ENCODE measurements around the gene GRK6. TPM values are rescaled to one million over a fixed set of nuclear protein-coding genes. Genes with fewer than 3 reads are reported as not detected.
A peak's percentile ranks its signal among the peaks of the same experiment; 100 is the strongest.

GRK6 gene
- total and polyA plus RNA-seq, 2 of the 4 experiments (the other 2 are of a cell fraction) = 25.3 to 30.1 TPM

DNA sequence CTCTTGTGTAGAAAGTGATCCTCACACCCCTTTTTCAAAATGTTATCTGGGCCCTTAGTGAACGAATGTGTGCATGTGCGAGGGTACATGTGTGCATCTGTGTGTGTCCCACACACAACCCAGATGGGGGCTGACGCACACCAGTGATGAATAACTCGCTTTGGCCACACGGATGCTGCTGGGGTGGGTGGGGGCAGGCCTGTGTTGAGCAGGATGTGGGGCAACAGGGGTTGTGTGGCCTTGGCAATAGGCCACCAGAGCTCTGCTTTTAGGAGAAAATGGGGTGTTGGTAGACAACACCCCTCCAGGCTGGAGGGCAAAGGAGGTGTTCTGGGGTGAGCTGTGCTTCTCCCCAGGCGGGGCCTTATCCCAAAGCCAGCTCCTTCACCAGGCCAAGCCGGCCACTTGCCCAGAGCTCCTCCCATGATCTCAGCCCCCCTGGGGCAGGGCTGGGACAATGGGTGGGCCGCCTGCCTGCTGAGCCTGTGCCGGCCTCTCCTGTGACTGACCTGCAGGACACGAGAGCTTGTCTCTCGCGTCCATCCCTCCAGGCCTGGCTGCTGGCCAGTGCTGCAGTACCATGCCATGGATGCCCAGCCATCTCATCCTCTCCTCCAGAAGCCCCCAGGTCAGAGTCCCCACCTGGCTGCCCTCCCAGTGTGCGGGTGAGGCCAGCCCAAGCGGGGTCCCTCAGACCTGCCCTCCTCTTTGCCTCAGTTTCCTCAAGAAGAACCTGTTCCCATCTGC lies 45.3 kb downstream of the GRK6 start:
- H2BK120ac ChIP-seq (ENCODE audit: low read depth, low read length) = no peak overlapping the region
- H3K27ac ChIP-seq (ENCODE audit: insufficient read depth, low read length) = peak overlapping the region; percentile 86
- H4K5ac ChIP-seq (ENCODE audit: low read depth, low read length) = no peak overlapping the region
- 10% methylated on average over 6 of the region's 14 CpGs; no CpG with 5 or more reads in 1 of the 2 experiments for WGBS, 2 experiments (ENCODE audit: extremely low coverage in 2 of 2, insufficient read length in 1 of 2)
- no peak overlapping the region; the same call in 1 of the 2 replicates for H4K91ac ChIP-seq (ENCODE audit: insufficient read depth, low read depth, low read length)
- TF ChIP-seq MAZ (IDR thresholded peaks at IDR 0.05; ENCODE audit: borderline replicate concordance, low read depth, low read length) (peak; percentile 23; the same call in 1 of the 2 replicates), MXI1 (IDR thresholded peaks at IDR 0.05; ENCODE audit: borderline replicate concordance, low read depth, low read length) (no peak)
- H3K4ac ChIP-seq (ENCODE audit: low read depth, low read length) = peak overlapping the region; percentile 6
- peak overlapping the region; percentile 91 for H2AK5ac ChIP-seq (ENCODE audit: low read depth, low read length)
- H3K4me3 ChIP-seq (ENCODE audit: insufficient read depth, low read depth, low read length) = peak overlapping the region; percentile 97
- H2AK9ac ChIP-seq (replicated peaks; ENCODE audit: low read depth, low read length, poor library complexity) = peak overlapping the region; percentile 98
- no peak overlapping the region; the same call in 1 of the 2 replicates for H3K56ac ChIP-seq (ENCODE audit: extremely low read depth, insufficient read depth, low read length)
- H4K20me1 ChIP-seq (ENCODE audit: insufficient read depth, low read length) = peaks cover 59% of the 10 kb centered on the region
- BruUV-seq (replicated peaks) = no TSS peak
- H3K27me3 ChIP-seq (ENCODE audit: control insufficient read depth, insufficient read depth, low read length) = no peaks in the 10 kb centered on the region
- H2BK15ac ChIP-seq (ENCODE audit: low read depth, low read length) = no peak overlapping the region
- ChIA-PET CTCF (no interaction called here), POLR2A (ENCODE audit: unreplicated experiment) (interaction anchor here (1.9 kb wide), 1 partner anchor 24 kb away, joined by 11 read pairs; no protein-coding TSS in a partner anchor)
- peak overlapping the region; percentile 55; the same call in 1 of the 2 replicates for H3K14ac ChIP-seq (replicated peaks; ENCODE audit: low read depth, low read length)
- intact Hi-C loops (cut with micrococcal nuclease) (loop anchor here (2.0 kb wide), 1 partner anchor 25 kb away; the partner anchor contains the start of gene PDLIM7), in situ Hi-C loops (cut with MboI; ENCODE audit: low sequenced_read_pairs) (no loop called here), dilution Hi-C loops (cut with HindIII; ENCODE audit: low sequenced_read_pairs, unreplicated experiment) (no loop called here)
- H4K8ac ChIP-seq (ENCODE audit: low read depth in 2 of 2, low read length in 2 of 2) = peak overlapping the region in 1 of 2 experiments; percentile 5; a peak in 1 of 4 replicates
- DNase-seq (peak; percentile 65), ATAC-seq (ENCODE audit: low read depth) (no peak)
- H2BK5ac ChIP-seq (ENCODE audit: low read depth, low read length, poor library complexity, severe bottlenecking) = peak overlapping the region; percentile 85
- peak overlapping the region; percentile 63 for H3K23ac ChIP-seq (ENCODE audit: low read depth, low read length)
- peaks cover 32% of the 10 kb centered on the region for H3K36me3 ChIP-seq (ENCODE audit: control insufficient read depth, insufficient read depth, low read length)
- peak overlapping the region; percentile 75 for H3K4me2 ChIP-seq (ENCODE audit: low read depth, low read length)
- H3K9me3 ChIP-seq (ENCODE audit: control insufficient read depth, insufficient read depth, low read length) = no peaks in the 10 kb centered on the region
- no peak overlapping the region for H2BK20ac ChIP-seq (ENCODE audit: low read depth, low read length)
- H3K9me1 ChIP-seq (ENCODE audit: insufficient read depth, low read length) = peaks cover 43% of the 10 kb centered on the region
- H3K18ac ChIP-seq (ENCODE audit: low read depth, low read length) = no peak overlapping the region
- peak overlapping the region; percentile 93 for H3K9ac ChIP-seq (ENCODE audit: low read depth, low read length)
- peaks cover 47% of the 10 kb centered on the region for H3K4me1 ChIP-seq (ENCODE audit: control insufficient read depth, insufficient read depth, low read length)
- peaks cover 17 to 59% of the 10 kb centered on the region in 2 experiments; a peak in 3 of 4 replicates for H3K79me1 ChIP-seq (ENCODE audit: low read depth in 1 of 2, low read length in 2 of 2)
- no peak overlapping the region for H2AFZ ChIP-seq (replicated peaks; ENCODE audit: low read length, poor library complexity)
